NOMO-1 treated with DMSO at 0.1 percent for 48 hours (cell line): ENCODE measurements around the gene CD8A.

Experiments
- DNase-seq: peaks from one replicate; lab custom pipeline; 2025; ENCODE audit not compliant: unreplicated experiment; lab: John Stamatoyannopoulos, UW

Gene CD8A

GRCh38 chr2:86809481-86810121 is 18.9 kb upstream of the CD8A start:
- DNase-seq: no peak

- peak; percentile 86 for DNase-seq
Measured at GRCh38 chr2:86808315-86809161, 17.8 kb upstream of the CD8A start.

GRCh38 chr2:86807468-86808275 is 17.0 kb upstream of the CD8A start:
- DNase-seq: peak; percentile 23

GRCh38 chr2:86807133-86807467 is 16.4 kb upstream of the CD8A start:
- no peak for DNase-seq

DNA sequence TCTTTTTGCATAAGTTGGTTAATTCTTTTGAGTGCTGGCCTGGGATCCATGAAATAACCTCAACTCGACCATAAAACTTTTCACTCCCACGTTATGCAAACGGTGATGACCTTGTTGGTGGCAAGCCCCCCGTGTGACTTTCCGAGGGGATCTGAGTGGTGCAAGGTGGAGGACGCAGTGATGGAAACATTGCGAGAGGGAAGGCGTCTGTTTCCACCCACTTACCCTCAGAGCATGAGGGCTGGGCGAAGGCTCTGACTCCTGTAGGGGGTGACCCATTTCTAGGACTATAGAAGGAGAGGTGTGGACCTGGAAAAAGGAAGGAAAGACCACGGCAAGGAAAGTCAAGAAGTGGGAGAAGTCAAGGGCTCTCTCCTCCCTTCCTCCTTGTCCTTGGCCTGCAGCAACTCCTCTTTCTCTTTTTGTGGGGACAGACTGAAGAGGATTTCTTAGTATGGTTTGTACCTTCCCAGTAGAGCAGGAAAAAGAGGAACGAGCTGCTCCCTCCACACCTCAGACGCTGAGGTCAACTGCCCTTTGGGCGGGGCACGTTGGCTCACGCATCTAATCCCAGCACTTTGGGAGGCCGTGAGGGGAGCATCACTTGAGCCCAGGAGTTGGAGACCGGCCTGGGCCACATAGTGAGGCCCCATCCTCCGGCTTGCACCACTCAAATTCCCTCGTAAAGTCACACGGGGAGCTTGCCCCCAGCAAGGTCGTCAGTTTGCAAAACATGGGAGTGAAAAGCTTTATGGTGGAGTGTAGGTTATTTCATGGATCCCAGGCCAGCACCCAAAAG is 15.5 kb upstream of the CD8A start:
- DNase-seq: no peak

DNA sequence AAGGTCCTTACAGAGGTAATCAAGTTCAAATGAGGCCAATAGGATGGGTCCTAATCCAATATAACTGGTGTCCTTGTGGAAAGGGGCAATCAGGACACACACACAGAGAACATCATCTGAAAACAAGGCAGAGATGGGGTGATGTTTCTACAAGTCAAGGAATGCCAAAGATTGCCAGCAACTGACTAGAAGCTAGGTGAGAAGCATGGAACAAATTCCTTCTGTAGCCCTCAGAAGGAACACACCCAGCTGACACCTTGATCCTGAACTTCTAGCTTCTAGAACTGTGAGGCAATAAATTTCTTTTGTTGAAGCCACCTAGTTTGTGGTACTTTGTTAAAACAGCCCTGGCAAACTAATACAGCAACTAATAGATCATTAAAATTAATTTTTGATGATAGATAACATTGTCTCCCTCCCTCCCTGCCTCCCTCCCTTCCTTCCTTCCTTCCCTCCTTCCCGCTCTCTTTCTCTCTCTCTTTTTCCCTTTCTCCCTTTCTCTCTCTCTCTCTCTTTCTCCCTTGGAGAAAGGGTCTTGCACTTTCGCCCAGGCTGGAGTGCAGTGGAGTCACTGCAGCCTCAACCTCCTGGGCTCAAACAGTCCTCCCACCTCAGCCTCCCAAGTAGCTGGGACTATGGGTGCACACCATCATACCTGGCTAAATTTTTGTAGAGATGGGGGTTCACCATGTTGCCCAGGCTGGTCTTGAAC is 10.3 kb upstream of the CD8A start:
- DNase-seq: no peak

GRCh38 chr2:86794861-86795260 is 4.1 kb upstream of the CD8A start:
- no peak for DNase-seq

DNA sequence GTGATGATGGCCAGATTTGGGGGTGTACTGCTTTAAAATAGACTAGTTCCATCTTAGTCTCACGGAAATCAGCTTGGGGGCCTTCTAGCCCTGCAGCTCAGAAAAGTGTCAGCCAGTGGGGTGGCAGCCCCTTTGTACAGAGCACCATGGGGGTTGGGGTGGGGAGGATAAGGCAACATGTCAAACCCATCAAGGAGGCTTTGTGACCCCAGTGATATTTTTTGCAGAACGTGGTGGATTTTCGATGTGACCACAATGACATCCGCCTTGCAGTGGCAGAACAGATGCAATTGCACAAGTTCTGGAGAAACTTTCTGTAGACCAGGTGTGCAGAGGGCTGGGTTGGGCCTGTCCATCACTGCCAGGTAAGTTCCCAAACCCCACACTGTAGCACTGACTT is 3.0 kb upstream of the CD8A start:
- DNase-seq: no peak

DNA sequence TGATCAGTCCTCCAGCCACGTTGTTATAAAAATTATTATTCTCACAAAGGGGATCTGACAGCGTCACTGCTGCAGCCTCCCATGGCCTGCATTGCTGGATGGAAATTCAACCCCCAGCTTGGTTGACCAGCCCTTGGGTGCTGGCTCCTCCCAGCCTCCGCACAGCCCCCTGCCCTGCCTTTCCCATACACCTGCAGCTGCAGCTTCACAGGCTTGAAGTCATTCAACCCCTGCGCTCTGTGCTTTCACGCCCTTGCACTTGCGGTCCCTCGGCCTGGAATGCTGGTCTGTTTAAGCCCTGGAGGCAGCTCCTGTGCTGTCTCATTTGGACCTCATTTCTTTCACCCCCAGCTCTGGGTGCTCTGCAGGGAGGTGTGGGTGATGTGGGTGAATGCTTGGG is 860 bp upstream of the CD8A start:
- no peak for DNase-seq

DNA sequence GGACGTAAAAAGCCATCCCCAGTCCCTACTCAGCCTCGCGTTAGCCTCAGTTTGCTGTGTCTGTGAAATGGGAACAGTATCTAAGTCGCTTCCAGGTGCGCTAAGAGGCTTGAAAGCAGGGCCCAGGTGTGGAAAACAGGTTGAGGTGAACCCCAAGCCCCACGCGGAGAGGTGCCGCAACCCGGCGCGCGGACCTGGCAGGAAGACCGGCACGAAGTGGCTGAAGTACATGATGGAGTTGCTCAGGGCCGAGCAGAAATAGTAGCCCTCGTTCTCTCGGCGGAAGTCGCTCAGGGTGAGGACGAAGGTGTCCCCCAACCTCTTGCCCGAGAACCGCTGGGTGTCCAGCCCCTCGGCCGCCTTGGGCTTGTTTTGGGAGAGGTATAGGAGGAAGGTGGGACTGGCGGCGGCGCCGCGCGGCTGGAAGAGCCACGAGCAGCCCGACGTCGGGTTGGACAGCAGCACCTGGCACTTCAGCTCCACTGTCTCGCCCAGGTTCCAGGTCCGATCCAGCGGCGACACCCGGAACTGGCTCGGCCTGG is 508 bp downstream of the CD8A start:
- DNase-seq: no peak

DNA sequence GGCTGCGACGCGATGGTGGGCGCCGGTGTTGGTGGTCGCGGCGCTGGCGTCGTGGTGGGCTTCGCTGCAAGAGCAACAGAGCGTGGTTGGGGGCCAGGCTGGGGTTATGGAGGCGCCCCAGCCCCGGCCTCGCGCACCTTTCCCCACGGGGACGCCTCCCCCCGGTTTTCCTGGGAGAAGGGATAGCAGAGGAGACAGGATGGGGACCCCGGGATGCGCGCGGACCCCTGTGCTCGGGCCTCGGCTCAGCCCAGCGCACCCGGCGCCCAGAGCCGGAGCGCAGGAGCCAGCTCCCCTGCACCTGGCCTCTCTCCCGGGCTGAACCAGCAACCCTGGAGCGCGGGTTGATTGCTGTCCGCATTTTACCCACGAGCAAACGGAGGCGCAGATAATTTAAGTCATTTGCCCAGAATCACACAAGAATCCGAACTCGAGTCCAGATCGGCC is 1.0 kb downstream of the CD8A start:
- no peak for DNase-seq

- no peak for DNase-seq
Measured at GRCh38 chr2:86788881-86789686, 1.6 kb downstream of the CD8A start.

- no peak for DNase-seq
Measured at GRCh38 chr2:86788165-86788564, 2.5 kb downstream of the CD8A start.

- peak; percentile 24 for DNase-seq
Measured at GRCh38 chr2:86787736-86788135, 3.0 kb downstream of the CD8A start.

GRCh38 chr2:86786001-86786536 is 4.6 kb downstream of the CD8A start:
- no peak for DNase-seq

GRCh38 chr2:86785456-86785855 is 5.3 kb downstream of the CD8A start:
- DNase-seq: no peak

- peak; percentile 79 for DNase-seq
Measured at GRCh38 chr2:86783615-86784339, 6.9 kb downstream of the CD8A start.

GRCh38 chr2:86782748-86783147 is 8.0 kb downstream of the CD8A start:
- DNase-seq: no peak
